ENCODE measurements around the gene SLC30A2.

- TF ChIP-seq, protein P1, sequence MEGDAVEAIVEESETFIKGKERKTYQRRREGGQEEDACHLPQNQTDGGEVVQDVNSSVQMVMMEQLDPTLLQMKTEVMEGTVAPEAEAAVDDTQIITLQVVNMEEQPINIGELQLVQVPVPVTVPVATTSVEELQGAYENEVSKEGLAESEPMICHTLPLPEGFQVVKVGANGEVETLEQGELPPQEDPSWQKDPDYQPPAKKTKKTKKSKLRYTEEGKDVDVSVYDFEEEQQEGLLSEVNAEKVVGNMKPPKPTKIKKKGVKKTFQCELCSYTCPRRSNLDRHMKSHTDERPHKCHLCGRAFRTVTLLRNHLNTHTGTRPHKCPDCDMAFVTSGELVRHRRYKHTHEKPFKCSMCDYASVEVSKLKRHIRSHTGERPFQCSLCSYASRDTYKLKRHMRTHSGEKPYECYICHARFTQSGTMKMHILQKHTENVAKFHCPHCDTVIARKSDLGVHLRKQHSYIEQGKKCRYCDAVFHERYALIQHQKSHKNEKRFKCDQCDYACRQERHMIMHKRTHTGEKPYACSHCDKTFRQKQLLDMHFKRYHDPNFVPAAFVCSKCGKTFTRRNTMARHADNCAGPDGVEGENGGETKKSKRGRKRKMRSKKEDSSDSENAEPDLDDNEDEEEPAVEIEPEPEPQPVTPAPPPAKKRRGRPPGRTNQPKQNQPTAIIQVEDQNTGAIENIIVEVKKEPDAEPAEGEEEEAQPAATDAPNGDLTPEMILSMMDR (IDR thresholded peaks at IDR 0.05; ENCODE audit: poor library complexity): no peak
- TF ChIP-seq EZH2 (IDR thresholded peaks at IDR 0.05; ENCODE audit: borderline replicate concordance): no peak
- no peak for TF ChIP-seq EZH2phosphoT487 (IDR thresholded peaks at IDR 0.05; ENCODE audit: low read depth, severe bottlenecking, unreplicated experiment)
Measured at GRCh38 chr1:26034504-26035202, 11.3 kb downstream of the SLC30A2 start.
